NB4 (cell line): ENCODE data around the gene YAF2.

Source experiments
- DNase-seq: peaks from one replicate; pipeline ENCODE4 v3.0.0; 2010; ENCODE audit warnings: low read depth
- H3K4me3 ChIP-seq: one replicate; pipeline ENCODE4 v1.5.1; 2011; ENCODE audit warnings: mild to moderate bottlenecking, low read depth, low read length, moderate library complexity
- MYC ChIP-seq: IDR thresholded peaks from 2 replicates; pipeline ENCODE4 v1.6.1; 2011; ENCODE audit warnings: low read depth, low read length
- POLR2A ChIP-seq: IDR thresholded peaks from 2 replicates; pipeline ENCODE4 v1.6.1; 2011; ENCODE audit warnings: mild to moderate bottlenecking; ENCODE audit not compliant: insufficient read length; ENCODE audit errors: extremely low read depth
- TF ChIP-seq, protein P1 (sequence below): IDR thresholded peaks from 2 replicates; pipeline ENCODE4 v1.6.1; 2011; ENCODE audit warnings: low read depth, low read length
- TF ChIP-seq, protein P2 (sequence below): IDR thresholded peaks from one replicate; pipeline ENCODE4 v1.5.1; 2012; ENCODE audit warnings: low read depth, low read length

YAF2 gene

DNA sequence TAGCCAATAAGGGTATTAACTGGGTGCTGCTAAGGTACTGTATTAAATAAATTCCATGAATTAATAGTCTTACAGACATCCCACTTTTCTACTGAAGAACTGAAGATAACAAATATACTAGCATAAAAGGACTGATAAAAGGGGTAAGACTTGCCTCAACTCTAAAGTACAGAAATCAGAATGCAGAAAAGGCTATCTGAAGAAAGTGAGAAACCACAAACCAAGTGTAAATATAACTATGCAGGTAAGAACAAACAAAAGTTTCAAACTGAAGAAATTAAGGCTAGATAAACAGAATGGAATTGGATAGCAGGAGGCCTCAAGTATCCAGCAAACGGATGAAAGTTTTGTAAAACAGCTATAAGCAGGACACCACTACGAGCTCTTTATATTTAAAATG is 29.5 kb downstream of the YAF2 start:
- no peak for DNase-seq
- TF ChIP-seq MYC (no peak), POLR2A (no peak)
- TF ChIP-seq, protein P1, sequence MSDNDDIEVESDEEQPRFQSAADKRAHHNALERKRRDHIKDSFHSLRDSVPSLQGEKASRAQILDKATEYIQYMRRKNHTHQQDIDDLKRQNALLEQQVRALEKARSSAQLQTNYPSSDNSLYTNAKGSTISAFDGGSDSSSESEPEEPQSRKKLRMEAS, result no peak
- TF ChIP-seq, protein P2, sequence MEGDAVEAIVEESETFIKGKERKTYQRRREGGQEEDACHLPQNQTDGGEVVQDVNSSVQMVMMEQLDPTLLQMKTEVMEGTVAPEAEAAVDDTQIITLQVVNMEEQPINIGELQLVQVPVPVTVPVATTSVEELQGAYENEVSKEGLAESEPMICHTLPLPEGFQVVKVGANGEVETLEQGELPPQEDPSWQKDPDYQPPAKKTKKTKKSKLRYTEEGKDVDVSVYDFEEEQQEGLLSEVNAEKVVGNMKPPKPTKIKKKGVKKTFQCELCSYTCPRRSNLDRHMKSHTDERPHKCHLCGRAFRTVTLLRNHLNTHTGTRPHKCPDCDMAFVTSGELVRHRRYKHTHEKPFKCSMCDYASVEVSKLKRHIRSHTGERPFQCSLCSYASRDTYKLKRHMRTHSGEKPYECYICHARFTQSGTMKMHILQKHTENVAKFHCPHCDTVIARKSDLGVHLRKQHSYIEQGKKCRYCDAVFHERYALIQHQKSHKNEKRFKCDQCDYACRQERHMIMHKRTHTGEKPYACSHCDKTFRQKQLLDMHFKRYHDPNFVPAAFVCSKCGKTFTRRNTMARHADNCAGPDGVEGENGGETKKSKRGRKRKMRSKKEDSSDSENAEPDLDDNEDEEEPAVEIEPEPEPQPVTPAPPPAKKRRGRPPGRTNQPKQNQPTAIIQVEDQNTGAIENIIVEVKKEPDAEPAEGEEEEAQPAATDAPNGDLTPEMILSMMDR, result no peak
- no peak overlapping the region for H3K4me3 ChIP-seq

DNA sequence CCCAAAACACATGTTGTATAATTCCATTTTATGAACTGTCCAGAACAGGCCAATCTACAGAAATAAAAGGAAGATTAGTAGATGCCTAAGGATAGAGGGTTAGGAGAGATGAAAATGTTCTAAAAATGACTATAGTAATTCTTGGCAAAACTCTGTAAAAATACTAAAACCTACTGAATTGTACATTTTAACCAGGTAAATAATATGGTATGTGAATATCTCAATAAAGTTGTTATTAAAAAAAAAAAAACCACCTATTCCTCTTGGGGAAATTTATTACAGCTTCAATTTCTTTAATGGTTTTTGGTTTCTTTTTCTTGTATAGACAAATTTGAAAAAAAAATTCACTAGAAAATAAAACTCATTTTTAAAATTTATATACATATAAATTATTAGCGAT is 33.2 kb downstream of the YAF2 start:
- TF ChIP-seq, protein P1, result no peak
- no peak for TF ChIP-seq MYC
- TF ChIP-seq, protein P2, result no peak
- no peak for DNase-seq
- H3K4me3 ChIP-seq, result no peak overlapping the region

DNA sequence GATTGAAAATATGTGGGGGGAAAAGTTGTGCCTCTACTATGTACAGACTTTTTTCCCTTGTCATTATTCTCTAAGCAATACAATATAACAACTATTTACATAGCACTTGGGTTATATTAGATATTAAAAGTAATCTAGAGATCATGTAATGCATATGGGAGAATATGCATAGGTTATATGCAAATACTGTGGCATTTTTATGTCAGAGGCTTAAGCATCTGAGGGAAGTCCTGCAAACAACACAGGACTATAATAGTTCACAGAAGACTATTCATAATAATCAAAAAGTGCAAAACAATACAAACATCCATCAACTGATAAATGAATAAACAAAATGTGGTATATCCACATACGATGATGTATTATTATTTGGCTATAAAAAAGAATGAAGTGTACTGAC is 33.7 kb downstream of the YAF2 start:
- no peak overlapping the region for H3K4me3 ChIP-seq
- no peak for DNase-seq
- no peak for TF ChIP-seq MYC
- TF ChIP-seq, protein P1, result no peak
- TF ChIP-seq, protein P2, result no peak
- TF ChIP-seq POLR2A, result no peak

DNA sequence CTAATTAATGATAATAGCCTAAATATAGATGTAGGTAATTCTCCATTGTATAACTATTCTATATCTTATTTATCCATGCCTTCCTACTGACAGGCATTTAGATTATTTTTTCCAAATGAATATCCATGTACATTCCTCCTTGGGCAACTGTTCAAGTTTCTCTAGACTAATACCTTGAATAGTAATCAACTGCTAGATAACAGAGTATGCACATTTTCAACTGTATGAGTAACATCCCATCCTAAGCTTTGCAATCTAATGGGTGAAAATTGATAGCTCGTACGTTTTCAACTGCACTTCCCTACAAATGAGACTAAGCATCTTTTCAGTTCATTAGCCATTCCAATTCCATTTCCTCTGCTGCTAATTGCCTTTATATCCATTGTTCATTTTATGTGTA is 37.0 kb downstream of the YAF2 start:
- TF ChIP-seq, protein P1, result no peak
- TF ChIP-seq, protein P2, result no peak
- TF ChIP-seq MYC (no peak), POLR2A (no peak)
- no peak for DNase-seq
- no peak overlapping the region for H3K4me3 ChIP-seq

DNA sequence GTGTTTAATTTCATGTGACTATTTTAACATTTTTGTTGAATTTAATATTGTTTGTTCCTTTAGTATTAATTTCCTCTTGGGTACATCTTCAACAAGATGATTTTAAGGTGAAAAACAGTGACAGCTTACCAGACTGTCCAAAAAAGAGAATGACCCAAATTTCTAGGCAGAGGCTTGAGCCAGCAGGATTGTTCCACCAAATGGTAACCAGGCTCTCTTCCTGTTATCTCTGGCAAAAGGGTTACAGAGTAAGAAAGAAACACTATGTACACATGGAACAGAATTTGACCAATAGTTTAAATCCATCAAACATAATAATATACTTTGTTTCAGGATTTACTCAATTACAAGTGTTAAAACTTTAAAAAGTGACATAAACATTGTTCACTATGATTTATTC is 39.0 kb downstream of the YAF2 start:
- TF ChIP-seq, protein P2, result no peak
- TF ChIP-seq MYC, result no peak
- no peak for TF ChIP-seq POLR2A
- TF ChIP-seq, protein P1, result no peak
- DNase-seq, result no peak
- H3K4me3 ChIP-seq, result no peak overlapping the region
